GM18498 (cell line): ENCODE measurements around the gene RASGRP1.

Source experiments
- ATAC-seq: cut with Tn5 transposase; IDR thresholded peaks from one replicate; pipeline ENCODE4 v1.9.1; 2021; ENCODE audit warnings: mild to moderate bottlenecking, moderate library complexity; ENCODE audit not compliant: unreplicated experiment

RASGRP1 gene

GRCh38 chr15:38508647-38509046, 56.0 kb downstream of the RASGRP1 start:
- ATAC-seq, result peak; percentile 55

GRCh38 chr15:38507570-38507969, 57.0 kb downstream of the RASGRP1 start:
- ATAC-seq, result no peak

GRCh38 chr15:38506997-38507396, 57.6 kb downstream of the RASGRP1 start:
- ATAC-seq, result no peak

GRCh38 chr15:38504680-38505467, 59.7 kb downstream of the RASGRP1 start:
- no peak for ATAC-seq

GRCh38 chr15:38503496-38503895, 61.1 kb downstream of the RASGRP1 start:
- ATAC-seq, result no peak

GRCh38 chr15:38499651-38500050, 65.0 kb downstream of the RASGRP1 start:
- ATAC-seq, result no peak

GRCh38 chr15:38496151-38496550, 68.5 kb downstream of the RASGRP1 start:
- no peak for ATAC-seq

- ATAC-seq, result no peak
Measured at GRCh38 chr15:38490242-38490922, 74.2 kb downstream of the RASGRP1 start.

GRCh38 chr15:38487378-38487777, 77.2 kb downstream of the RASGRP1 start:
- no peak for ATAC-seq

- no peak for ATAC-seq
Measured at GRCh38 chr15:38486936-38487335, 77.7 kb downstream of the RASGRP1 start.

GRCh38 chr15:38482572-38482971, 82.0 kb downstream of the RASGRP1 start:
- no peak for ATAC-seq

- ATAC-seq, result no peak
Measured at GRCh38 chr15:38481761-38482160, 82.9 kb downstream of the RASGRP1 start.

GRCh38 chr15:38481113-38481512, 83.5 kb downstream of the RASGRP1 start:
- no peak for ATAC-seq

GRCh38 chr15:38479756-38480155, 84.9 kb downstream of the RASGRP1 start:
- ATAC-seq, result no peak

GRCh38 chr15:38479266-38479665, 85.3 kb downstream of the RASGRP1 start:
- no peak for ATAC-seq

GRCh38 chr15:38477637-38478036, 87.0 kb downstream of the RASGRP1 start:
- no peak for ATAC-seq

- no peak for ATAC-seq
Measured at GRCh38 chr15:38476120-38476519, 88.5 kb downstream of the RASGRP1 start.

- ATAC-seq, result no peak
Measured at GRCh38 chr15:38475361-38475760, 89.3 kb downstream of the RASGRP1 start.

- ATAC-seq, result peak; percentile 97
Measured at GRCh38 chr15:38474155-38474757, 90.4 kb downstream of the RASGRP1 start.

- ATAC-seq, result no peak
Measured at GRCh38 chr15:38471974-38472373, 92.6 kb downstream of the RASGRP1 start.

GRCh38 chr15:38470816-38471215, 93.8 kb downstream of the RASGRP1 start:
- ATAC-seq, result no peak

GRCh38 chr15:38464675-38465074, 99.9 kb downstream of the RASGRP1 start:
- ATAC-seq, result no peak
